ENCODE data around the gene EYA2.

DNA sequence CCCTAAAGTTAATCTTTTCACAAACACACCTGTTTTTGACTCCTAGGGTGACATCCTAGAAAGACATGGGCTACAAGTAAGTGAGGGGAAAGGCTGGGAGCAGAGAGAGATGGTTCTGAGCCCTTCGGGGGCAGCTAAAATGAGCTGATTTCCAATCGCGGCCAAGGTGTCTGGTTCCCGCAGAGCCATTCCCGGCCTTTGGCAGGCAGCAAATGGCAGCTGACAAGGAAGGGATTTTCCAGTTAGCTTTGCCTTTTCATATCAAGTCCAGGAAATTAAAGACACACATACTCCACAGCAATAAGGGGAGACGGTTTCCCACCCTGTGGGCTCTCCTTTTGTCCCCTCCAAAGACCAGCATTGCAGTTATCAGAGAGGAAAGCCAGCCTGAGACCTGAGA, 233.4 kb downstream of the EYA2 start:
- TF ChIP-seq EZH2 (IDR thresholded peaks at IDR 0.05; ENCODE audit: insufficient read depth, poor library complexity, severe bottlenecking) = no peak
- no peak for TF ChIP-seq EZH2phosphoT487 (IDR thresholded peaks at IDR 0.05; ENCODE audit: insufficient read depth, low read depth)

All from GM23248 (cell line).